SK-N-SH treated with all-trans-retinoic acid at 6 μM for 48 hours (cell line): Measurements from ENCODE around the gene DCD.

Experiments
- ATAC-seq: fragments of 200-7000 bp; cut with Tn5 transposase; 3 replicates; pipeline ENCODE4 v1.9.1; 2020; ENCODE audit warnings: mild to moderate bottlenecking, moderate library complexity
- ARNTL ChIP-seq: fragments of 450-650 bp; formaldehyde crosslinking; IDR thresholded peaks from 2 replicates; pipeline ENCODE4 v1.5.0; 2020; ENCODE audit warnings: low read depth, mild to moderate bottlenecking, moderate library complexity, borderline replicate concordance
- BACH2 ChIP-seq: fragments of 250-450 bp; sonication (Bioruptor Pico); IDR thresholded peaks from 2 replicates; pipeline ENCODE4 v1.9.0; 2021; ENCODE audit warnings: mild to moderate bottlenecking, borderline replicate concordance
- CSDC2 ChIP-seq: fragments of 250-450 bp; sonication (Bioruptor Pico); IDR thresholded peaks from 2 replicates; pipeline ENCODE4 v1.5.0; 2020; ENCODE audit warnings: mild to moderate bottlenecking, moderate library complexity
- ESRRG ChIP-seq: fragments of 250-450 bp; sonication (Bioruptor Pico); IDR thresholded peaks from 2 replicates; pipeline ENCODE4 v1.6.1; 2021; ENCODE audit warnings: mild to moderate bottlenecking
- ISL1 ChIP-seq: fragments of 250-450 bp; sonication (Bioruptor Pico); IDR thresholded peaks from 2 replicates; pipeline ENCODE4 v2.1.2; 2022; ENCODE audit warnings: mild to moderate bottlenecking, moderate library complexity
- OSR1 ChIP-seq: fragments of 250-450 bp; sonication (Bioruptor Pico); IDR thresholded peaks from 2 replicates; pipeline ENCODE4 v1.8.0; 2022; ENCODE audit warnings: moderate library complexity, mild to moderate bottlenecking, inconsistent platforms
- PATZ1 ChIP-seq: fragments of 250-450 bp; sonication (Bioruptor Pico); IDR thresholded peaks from 2 replicates; pipeline ENCODE4 v1.8.0; 2020; ENCODE audit warnings: mild to moderate bottlenecking, moderate library complexity, borderline replicate concordance
- PPARA ChIP-seq: fragments of 250-450 bp; sonication (Bioruptor Pico); IDR thresholded peaks from 2 replicates; pipeline ENCODE4 v1.5.0; 2020; ENCODE audit warnings: mild to moderate bottlenecking, borderline replicate concordance
- SNAI2 ChIP-seq: fragments of 250-450 bp; sonication (Bioruptor Pico); IDR thresholded peaks from 2 replicates; pipeline ENCODE4 v1.5.0; 2020; ENCODE audit warnings: mild to moderate bottlenecking, moderate library complexity
- TCF4 ChIP-seq: fragments of 250-450 bp; sonication (Bioruptor Pico); IDR thresholded peaks from 2 replicates; pipeline ENCODE4 v1.8.0; 2021; ENCODE audit warnings: mild to moderate bottlenecking, moderate library complexity, borderline replicate concordance
- TOX ChIP-seq: fragments of 250-450 bp; sonication (Bioruptor Pico); IDR thresholded peaks from 2 replicates; pipeline ENCODE4 v1.8.0; 2021; ENCODE audit warnings: mild to moderate bottlenecking, moderate library complexity, borderline replicate concordance
- ZC3H10 ChIP-seq: fragments of 250-450 bp; sonication (Bioruptor Pico); IDR thresholded peaks from 2 replicates; pipeline ENCODE4 v1.5.1; 2021; ENCODE audit warnings: mild to moderate bottlenecking, moderate library complexity
- ZNF70 ChIP-seq: fragments of 450-650 bp; formaldehyde crosslinking; IDR thresholded peaks from 2 replicates; pipeline ENCODE4 v1.5.0; 2020; ENCODE audit warnings: mild to moderate bottlenecking, moderate library complexity
- ZNF8 ChIP-seq: fragments of 450-650 bp; formaldehyde crosslinking; IDR thresholded peaks from 2 replicates; pipeline ENCODE4 v1.5.0; 2020; ENCODE audit warnings: mild to moderate bottlenecking, moderate library complexity
- TF ChIP-seq, protein P1 (sequence below): fragments of 250-450 bp; sonication (Bioruptor Pico); IDR thresholded peaks from 2 replicates; pipeline ENCODE4 v1.8.0; 2021; ENCODE audit warnings: low read depth, mild to moderate bottlenecking, moderate library complexity, borderline replicate concordance
- TF ChIP-seq, protein P2 (sequence below): fragments of 250-450 bp; sonication (Bioruptor Pico); IDR thresholded peaks from 2 replicates; pipeline ENCODE4 v1.5.1; 2021; ENCODE audit warnings: mild to moderate bottlenecking, moderate library complexity
- TF ChIP-seq, protein P3 (sequence below): fragments of 250-450 bp; sonication (Bioruptor Pico); IDR thresholded peaks from 2 replicates; pipeline ENCODE4 v1.5.0; 2020; ENCODE audit warnings: mild to moderate bottlenecking, moderate library complexity

The DCD gene

DNA sequence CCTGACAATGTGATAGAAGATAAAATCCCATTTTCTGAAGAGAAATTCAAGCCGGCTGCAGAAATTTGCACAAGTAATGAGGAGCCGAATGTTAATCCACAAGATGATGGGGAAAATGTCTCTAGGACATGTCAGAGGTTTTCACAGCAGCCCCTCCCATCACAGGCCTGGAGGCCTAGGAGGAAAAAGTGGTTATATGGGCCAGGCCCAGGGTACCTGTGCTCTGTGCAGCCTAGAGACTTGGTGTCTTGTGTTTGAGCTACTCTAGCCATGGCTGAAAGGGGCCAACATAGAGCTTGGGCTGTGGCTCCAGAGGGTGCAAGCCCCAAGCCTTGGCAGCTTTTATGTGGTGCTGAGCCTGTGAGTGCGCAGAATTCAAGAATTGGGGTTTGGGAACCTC is 20.9 kb downstream of the DCD start (continued):
- TF ChIP-seq, protein P1, sequence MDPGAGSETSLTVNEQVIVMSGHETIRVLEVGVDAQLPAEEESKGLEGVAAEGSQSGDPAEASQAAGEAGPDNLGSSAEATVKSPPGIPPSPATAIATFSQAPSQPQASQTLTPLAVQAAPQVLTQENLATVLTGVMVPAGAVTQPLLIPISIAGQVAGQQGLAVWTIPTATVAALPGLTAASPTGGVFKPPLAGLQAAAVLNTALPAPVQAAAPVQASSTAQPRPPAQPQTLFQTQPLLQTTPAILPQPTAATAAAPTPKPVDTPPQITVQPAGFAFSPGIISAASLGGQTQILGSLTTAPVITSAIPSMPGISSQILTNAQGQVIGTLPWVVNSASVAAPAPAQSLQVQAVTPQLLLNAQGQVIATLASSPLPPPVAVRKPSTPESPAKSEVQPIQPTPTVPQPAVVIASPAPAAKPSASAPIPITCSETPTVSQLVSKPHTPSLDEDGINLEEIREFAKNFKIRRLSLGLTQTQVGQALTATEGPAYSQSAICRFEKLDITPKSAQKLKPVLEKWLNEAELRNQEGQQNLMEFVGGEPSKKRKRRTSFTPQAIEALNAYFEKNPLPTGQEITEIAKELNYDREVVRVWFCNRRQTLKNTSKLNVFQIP (CRISPR knock-in tag): no peak
- TF ChIP-seq ZNF70 (CRISPR knock-in tag) (no peak), PPARA (CRISPR knock-in tag) (no peak), OSR1 (no peak), SNAI2 (no peak), CSDC2 (no peak)
- TF ChIP-seq, all 23 proteins: peak for 0

GRCh38 chr12:54625598-54625997 is 22.6 kb downstream of the DCD start:
- TF ChIP-seq, protein P1 (CRISPR knock-in tag): no peak
- TF ChIP-seq SNAI2 (no peak), PPARA (CRISPR knock-in tag) (no peak), OSR1 (no peak), ZC3H10 (CRISPR knock-in tag) (no peak), ESRRG (CRISPR knock-in tag) (no peak), BACH2 (CRISPR knock-in tag) (no peak), ZNF8 (CRISPR knock-in tag) (no peak), PATZ1 (no peak), ISL1 (no peak), ARNTL (CRISPR knock-in tag) (no peak), CSDC2 (no peak)
- TF ChIP-seq, protein P2, sequence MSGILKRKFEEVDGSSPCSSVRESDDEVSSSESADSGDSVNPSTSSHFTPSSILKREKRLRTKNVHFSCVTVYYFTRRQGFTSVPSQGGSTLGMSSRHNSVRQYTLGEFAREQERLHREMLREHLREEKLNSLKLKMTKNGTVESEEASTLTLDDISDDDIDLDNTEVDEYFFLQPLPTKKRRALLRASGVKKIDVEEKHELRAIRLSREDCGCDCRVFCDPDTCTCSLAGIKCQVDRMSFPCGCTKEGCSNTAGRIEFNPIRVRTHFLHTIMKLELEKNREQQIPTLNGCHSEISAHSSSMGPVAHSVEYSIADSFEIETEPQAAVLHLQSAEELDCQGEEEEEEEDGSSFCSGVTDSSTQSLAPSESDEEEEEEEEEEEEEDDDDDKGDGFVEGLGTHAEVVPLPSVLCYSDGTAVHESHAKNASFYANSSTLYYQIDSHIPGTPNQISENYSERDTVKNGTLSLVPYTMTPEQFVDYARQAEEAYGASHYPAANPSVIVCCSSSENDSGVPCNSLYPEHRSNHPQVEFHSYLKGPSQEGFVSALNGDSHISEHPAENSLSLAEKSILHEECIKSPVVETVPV (CRISPR knock-in tag): no peak
- TF ChIP-seq, all 23 proteins: peak for 0
- no peak for ATAC-seq

DNA sequence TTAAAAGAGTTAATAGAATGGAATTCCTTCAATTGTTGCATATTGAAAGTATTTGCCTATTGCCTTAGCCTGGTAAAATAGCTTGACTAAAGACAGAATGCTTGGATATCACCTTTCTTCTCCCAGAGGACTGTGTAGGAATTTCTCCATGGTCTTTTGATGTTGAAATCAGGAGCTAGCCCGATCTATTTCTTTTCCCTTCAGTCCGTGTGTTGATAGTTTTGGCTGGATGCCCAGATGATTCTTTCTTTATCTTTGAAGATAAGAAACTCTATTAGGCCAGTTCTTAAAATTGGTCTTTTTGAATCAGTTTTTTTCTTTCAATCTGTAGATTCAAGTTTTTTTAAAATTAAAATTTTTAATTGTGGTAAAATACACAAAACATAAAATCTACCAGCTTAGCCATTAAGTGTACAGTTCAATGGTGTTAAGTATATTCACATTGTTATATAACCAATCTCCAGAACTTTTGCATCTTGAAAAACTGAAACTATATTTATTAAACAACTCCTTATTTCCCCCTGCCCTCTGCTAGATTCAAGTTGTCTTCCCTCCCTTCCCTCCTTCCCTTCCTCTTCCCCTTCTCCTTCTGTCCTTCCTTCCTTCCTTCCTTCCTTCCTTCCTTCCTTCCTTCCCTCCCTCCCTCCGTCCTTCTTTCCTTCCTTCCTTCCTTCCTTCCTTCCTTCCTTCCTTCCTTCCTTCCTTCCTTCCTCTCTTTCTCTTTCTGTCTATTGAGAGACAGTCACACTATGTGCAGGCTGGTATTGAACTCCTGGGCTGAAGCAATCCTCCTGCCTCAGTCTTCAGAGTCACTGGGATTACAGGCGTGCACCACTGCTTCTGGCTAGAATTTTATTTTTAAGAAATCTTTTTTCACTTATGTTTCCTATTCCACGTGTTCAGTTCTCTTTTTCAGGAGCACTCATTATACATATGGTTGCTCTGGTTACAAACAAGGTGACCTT is 23.6 kb downstream of the DCD start:
- TF ChIP-seq ISL1 (0 out of 2 replicates have a peak, but pooled peaks have one; percentile 9), TOX (no peak), ZNF70 (CRISPR knock-in tag) (no peak), TCF4 (no peak), ESRRG (CRISPR knock-in tag) (no peak)
- TF ChIP-seq, protein P3, sequence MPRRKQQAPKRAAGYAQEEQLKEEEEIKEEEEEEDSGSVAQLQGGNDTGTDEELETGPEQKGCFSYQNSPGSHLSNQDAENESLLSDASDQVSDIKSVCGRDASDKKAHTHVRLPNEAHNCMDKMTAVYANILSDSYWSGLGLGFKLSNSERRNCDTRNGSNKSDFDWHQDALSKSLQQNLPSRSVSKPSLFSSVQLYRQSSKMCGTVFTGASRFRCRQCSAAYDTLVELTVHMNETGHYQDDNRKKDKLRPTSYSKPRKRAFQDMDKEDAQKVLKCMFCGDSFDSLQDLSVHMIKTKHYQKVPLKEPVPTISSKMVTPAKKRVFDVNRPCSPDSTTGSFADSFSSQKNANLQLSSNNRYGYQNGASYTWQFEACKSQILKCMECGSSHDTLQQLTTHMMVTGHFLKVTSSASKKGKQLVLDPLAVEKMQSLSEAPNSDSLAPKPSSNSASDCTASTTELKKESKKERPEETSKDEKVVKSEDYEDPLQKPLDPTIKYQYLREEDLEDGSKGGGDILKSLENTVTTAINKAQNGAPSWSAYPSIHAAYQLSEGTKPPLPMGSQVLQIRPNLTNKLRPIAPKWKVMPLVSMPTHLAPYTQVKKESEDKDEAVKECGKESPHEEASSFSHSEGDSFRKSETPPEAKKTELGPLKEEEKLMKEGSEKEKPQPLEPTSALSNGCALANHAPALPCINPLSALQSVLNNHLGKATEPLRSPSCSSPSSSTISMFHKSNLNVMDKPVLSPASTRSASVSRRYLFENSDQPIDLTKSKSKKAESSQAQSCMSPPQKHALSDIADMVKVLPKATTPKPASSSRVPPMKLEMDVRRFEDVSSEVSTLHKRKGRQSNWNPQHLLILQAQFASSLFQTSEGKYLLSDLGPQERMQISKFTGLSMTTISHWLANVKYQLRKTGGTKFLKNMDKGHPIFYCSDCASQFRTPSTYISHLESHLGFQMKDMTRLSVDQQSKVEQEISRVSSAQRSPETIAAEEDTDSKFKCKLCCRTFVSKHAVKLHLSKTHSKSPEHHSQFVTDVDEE (CRISPR knock-in tag): no peak
- TF ChIP-seq, protein P2 (CRISPR knock-in tag): no peak
- no peak for ATAC-seq
